HepG2 (cell line): Measurements from ENCODE around the gene TBC1D22A. TPM values are rescaled to one million over a fixed set of nuclear protein-coding genes. Genes with fewer than 3 reads are reported as not detected.

ENCODE experiments used
- ATAC-seq: fragments of 200-7000 bp; cut with Tn5 transposase; 3 replicates; pipeline ENCODE4 v1.9.1; 2020; ENCODE audit warnings: mild to moderate bottlenecking, moderate library complexity
- BruUV-seq: library from RNA; stranded (reverse); fragments of 400-500 nt; replicated peaks from 2 replicates; lab custom pipeline; 2021; lab: Mats Ljungman, UMichigan
- CTCF ChIA-PET: fragments of 300-600 bp; formaldehyde crosslinking; extraction: SDS; loops from one replicate; lab custom pipeline; 2021; ENCODE audit warnings: low total read pairs, inconsistent platforms, low intra/inter-chr PET ratio; lab: Yijun Ruan, JAX
- POLR2A ChIA-PET: fragments of 350-600 bp; sonication (Branson Sonifier 250); formaldehyde crosslinking; loops from one replicate; lab custom pipeline; 2020; ENCODE audit warnings: antibody characterized with exemption, inconsistent platforms; lab: Yijun Ruan, JAX
- DNase-seq: peaks from one replicate; pipeline ENCODE4 v3.0.0-alpha.2; 2015; ENCODE audit warnings: low spot score
- FAIRE-seq: peaks from 3 replicates; lab custom pipeline; 2011; peaks lifted over from hg19 to GRCh38; lab: Jason Lieb, UNC
- H2AFZ ChIP-seq: one replicate; pipeline ENCODE4 v1.6.1; 2011; ENCODE audit warnings: low read length, inconsistent platforms
- H3K27ac ChIP-seq: fragments of 300-600 bp; 3 replicates; pipeline ENCODE4 v1.8.0; 2011; ENCODE audit warnings: mixed run types, mild to moderate bottlenecking, mixed read lengths, low read length, inconsistent platforms; ENCODE audit not compliant: insufficient read depth; ENCODE audit errors: extremely low read length
- H3K27me3 ChIP-seq, 2 experiments: fragments of 200-600 bp in 1 of 2; 2 replicates in 1 of 2; 3 replicates in 1 of 2; pipeline versions ENCODE4 v1.6.0 to v1.8.0; 2011; ENCODE audit warnings: low read length in 2 of 2, mild to moderate bottlenecking in 2 of 2, moderate library complexity in 2 of 2, inconsistent platforms in 1 of 2; ENCODE audit not compliant: insufficient read depth in 2 of 2, control insufficient read depth in 1 of 2
- H3K36me3 ChIP-seq, 2 experiments: fragments of 200-600 bp in 1 of 2; replicated peaks in 1 of 2; 2 replicates in 1 of 2; 3 replicates in 1 of 2; pipeline versions ENCODE4 v1.5.1 to v1.8.0; 2011; ENCODE audit warnings: low read length in 2 of 2, inconsistent platforms in 1 of 2; ENCODE audit not compliant: insufficient read depth in 2 of 2, control insufficient read depth in 1 of 2
- H3K4me1 ChIP-seq: 2 replicates; pipeline ENCODE4 v1.5.1; 2012; ENCODE audit warnings: low read length, inconsistent platforms; ENCODE audit not compliant: insufficient read depth
- H3K4me2 ChIP-seq: 2 replicates; pipeline ENCODE4 v1.6.0; 2011; ENCODE audit warnings: low read depth, low read length, inconsistent platforms
- H3K4me3 ChIP-seq, 3 experiments: fragments of 200-600 bp in 1 of 3; sonication (generic), shearing (Covaris generic) in 1 of 3; replicated peaks in 1 of 3; 2 replicates each; pipeline ENCODE4 v1.5.1; 2011 to 2016; ENCODE audit warnings: low read length in 3 of 3, inconsistent platforms in 2 of 3, low read depth in 2 of 3, mild to moderate bottlenecking in 2 of 3, control low read depth in 1 of 3, mixed read lengths in 1 of 3; ENCODE audit not compliant: insufficient read depth in 1 of 3
- H3K79me2 ChIP-seq: one replicate; pipeline ENCODE4 v1.6.1; 2011; ENCODE audit warnings: low read length, inconsistent platforms; ENCODE audit not compliant: insufficient read depth
- H3K9ac ChIP-seq: 2 replicates; pipeline ENCODE4 v1.6.0; 2011; ENCODE audit warnings: mild to moderate bottlenecking, low read depth, low read length, inconsistent platforms; ENCODE audit not compliant: insufficient read depth
- H3K9me3 ChIP-seq: 2 replicates; pipeline ENCODE4 v1.5.1; 2012; ENCODE audit warnings: mild to moderate bottlenecking, low read length
- H4K20me1 ChIP-seq: 2 replicates; pipeline ENCODE4 v1.6.0; 2011; ENCODE audit warnings: inconsistent platforms, mild to moderate bottlenecking, low read length, moderate library complexity; ENCODE audit not compliant: insufficient read depth
- ETS1 ChIP-seq: sonication (generic); formaldehyde crosslinking; IDR thresholded peaks from 2 replicates; pipeline ENCODE4 v1.4.0; 2020; ENCODE audit warnings: missing genetic modification reagents
- NBN ChIP-seq: fragments of 450-650 bp; conservative IDR thresholded peaks from 2 replicates; pipeline ENCODE4 v1.6.1; 2017
- SNRNP70 ChIP-seq: fragments of 200-400 bp; formaldehyde crosslinking; IDR thresholded peaks from 2 replicates; pipeline ENCODE4 v1.6.1; 2017; ENCODE audit warnings: mild to moderate bottlenecking, low read depth, low read length, moderate library complexity
- ZBTB3 ChIP-seq: sonication (generic); formaldehyde crosslinking; IDR thresholded peaks from 2 replicates; pipeline ENCODE4 v1.4.0; 2020; ENCODE audit warnings: low read depth, mild to moderate bottlenecking, moderate library complexity, missing genetic modification reagents, borderline replicate concordance
- ZNF230 ChIP-seq: sonication (generic); formaldehyde crosslinking; IDR thresholded peaks from 2 replicates; pipeline ENCODE4 v1.4.0; 2020; ENCODE audit warnings: mild to moderate bottlenecking, missing genetic modification reagents
- ZNF460 ChIP-seq: sonication (generic); formaldehyde crosslinking; IDR thresholded peaks from 2 replicates; pipeline ENCODE4 v1.5.1; 2020; ENCODE audit warnings: missing genetic modification reagents, mild to moderate bottlenecking, borderline replicate concordance
- ZNF674 ChIP-seq: sonication (generic); formaldehyde crosslinking; IDR thresholded peaks from 2 replicates; pipeline ENCODE4 v1.5.0; 2020; ENCODE audit warnings: low read depth, mild to moderate bottlenecking, missing genetic modification reagents
- WGBS: methylation state at CpG from one replicate; pipeline ENCODE4 v1.1.6; 2017; ENCODE audit warnings: low lambda C conversion rate; 5-methylcytosine and 5-hydroxymethylcytosine counted together
- in situ Hi-C: cut with HindIII; loops from 2 replicates; pipeline ENCODE4 v1.10.0; 2017; ENCODE audit warnings: low pct_unique_long_range_greater_than_20kb; ENCODE audit not compliant: extremely low pct_ligation_motif_present
- intact Hi-C: fragments of 100-400 bp; cut with micrococcal nuclease; formaldehyde crosslinking; loops from one replicate; pipeline ENCODE4 v1.10.0; 2022; ENCODE audit not compliant: unreplicated experiment
- polyA plus RNA-seq, 8 experiments: library from polyadenylated mRNA; depleted of rRNA in 3 of 8; stranded (reverse) in 7 of 8; unstranded in 1 of 8; fragments of >200 nt; fragmentation: Illumina TruSeq in 4 of 8; extraction: Trizol in 4 of 8; gene quantifications; 2 replicates each; pipeline versions ENCODE4 v1.2.1 to v1.2.3, GENCODE V29; 2011 to 2016; ENCODE audit warnings: low read depth in 4 of 8, missing spikeins in 1 of 8, mixed read lengths in 1 of 8; ENCODE audit not compliant: insufficient read depth in 1 of 8
- total RNA-seq, 5 experiments: library from RNA; depleted of rRNA; stranded (reverse); fragments of >200 nt; fragmentation: Illumina TruSeq; extraction: Trizol; gene quantifications; 2 replicates each; pipeline ENCODE4 v1.2.3, GENCODE V29; 2016; ENCODE audit warnings: low read depth in 1 of 5
- TF ChIP-seq, protein P1 (sequence below): sonication (generic); formaldehyde crosslinking; IDR thresholded peaks from 2 replicates; pipeline ENCODE4 v1.4.0; 2020; ENCODE audit warnings: mild to moderate bottlenecking, missing genetic modification reagents
- TF ChIP-seq, protein P2 (sequence below): sonication (generic); formaldehyde crosslinking; IDR thresholded peaks from 2 replicates; pipeline ENCODE4 v1.9.0; 2021; ENCODE audit warnings: missing genetic modification reagents, borderline replicate concordance
- TF ChIP-seq, protein P3 (sequence below): sonication (generic); formaldehyde crosslinking; IDR thresholded peaks from 2 replicates; pipeline ENCODE4 v1.8.0; 2022; ENCODE audit warnings: missing genetic modification reagents, mild to moderate bottlenecking, moderate library complexity, borderline replicate concordance
- TF ChIP-seq, protein P4 (sequence below): sonication (generic); formaldehyde crosslinking; IDR thresholded peaks from 2 replicates; pipeline ENCODE4 v1.9.0; 2021; ENCODE audit warnings: missing genetic modification reagents, borderline replicate concordance

Gene TBC1D22A
- total and polyA plus RNA-seq, 2 of the 13 experiments (the other 11 are each of a cell fraction or from before 2014, with no cell fraction given), result 17.3 to 18.0 TPM

- DNase-seq (no peak), FAIRE-seq (no peak), ATAC-seq (no peak)
- Histone ChIP-seq H3K4me2 (no peak overlapping the region), H3K9ac (no peak overlapping the region), H3K27me3 (no peaks in the 10 kb centered on the region), H4K20me1 (no peaks in the 10 kb centered on the region; the same call in 1 of the 2 replicates), H3K9me3 (no peaks in the 10 kb centered on the region), H3K27ac (no peak overlapping the region), H2AFZ (no peak overlapping the region), H3K4me3 (no peak overlapping the region), H3K79me2 (no peaks in the 10 kb centered on the region), H3K4me1 (peaks cover 20% of the 10 kb centered on the region), H3K36me3 (peaks cover 0 to 2% of the 10 kb centered on the region in 2 experiments; a peak in 2 of 5 replicates)
- no TSS peak for BruUV-seq
- TF ChIP-seq, protein P1, sequence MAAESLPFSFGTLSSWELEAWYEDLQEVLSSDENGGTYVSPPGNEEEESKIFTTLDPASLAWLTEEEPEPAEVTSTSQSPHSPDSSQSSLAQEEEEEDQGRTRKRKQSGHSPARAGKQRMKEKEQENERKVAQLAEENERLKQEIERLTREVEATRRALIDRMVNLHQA (CRISPR knock-in tag), result no peak
- no peak for TF ChIP-seq ZNF460 (CRISPR knock-in tag)
- TF ChIP-seq, protein P2, sequence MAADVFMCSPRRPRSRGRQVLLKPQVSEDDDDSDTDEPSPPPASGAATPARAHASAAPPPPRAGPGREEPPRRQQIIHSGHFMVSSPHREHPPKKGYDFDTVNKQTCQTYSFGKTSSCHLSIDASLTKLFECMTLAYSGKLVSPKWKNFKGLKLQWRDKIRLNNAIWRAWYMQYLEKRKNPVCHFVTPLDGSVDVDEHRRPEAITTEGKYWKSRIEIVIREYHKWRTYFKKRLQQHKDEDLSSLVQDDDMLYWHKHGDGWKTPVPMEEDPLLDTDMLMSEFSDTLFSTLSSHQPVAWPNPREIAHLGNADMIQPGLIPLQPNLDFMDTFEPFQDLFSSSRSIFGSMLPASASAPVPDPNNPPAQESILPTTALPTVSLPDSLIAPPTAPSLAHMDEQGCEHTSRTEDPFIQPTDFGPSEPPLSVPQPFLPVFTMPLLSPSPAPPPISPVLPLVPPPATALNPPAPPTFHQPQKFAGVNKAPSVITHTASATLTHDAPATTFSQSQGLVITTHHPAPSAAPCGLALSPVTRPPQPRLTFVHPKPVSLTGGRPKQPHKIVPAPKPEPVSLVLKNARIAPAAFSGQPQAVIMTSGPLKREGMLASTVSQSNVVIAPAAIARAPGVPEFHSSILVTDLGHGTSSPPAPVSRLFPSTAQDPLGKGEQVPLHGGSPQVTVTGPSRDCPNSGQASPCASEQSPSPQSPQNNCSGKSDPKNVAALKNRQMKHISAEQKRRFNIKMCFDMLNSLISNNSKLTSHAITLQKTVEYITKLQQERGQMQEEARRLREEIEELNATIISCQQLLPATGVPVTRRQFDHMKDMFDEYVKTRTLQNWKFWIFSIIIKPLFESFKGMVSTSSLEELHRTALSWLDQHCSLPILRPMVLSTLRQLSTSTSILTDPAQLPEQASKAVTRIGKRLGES (CRISPR knock-in tag), result no peak
- TF ChIP-seq ETS1, result no peak
- TF ChIP-seq, protein P3, sequence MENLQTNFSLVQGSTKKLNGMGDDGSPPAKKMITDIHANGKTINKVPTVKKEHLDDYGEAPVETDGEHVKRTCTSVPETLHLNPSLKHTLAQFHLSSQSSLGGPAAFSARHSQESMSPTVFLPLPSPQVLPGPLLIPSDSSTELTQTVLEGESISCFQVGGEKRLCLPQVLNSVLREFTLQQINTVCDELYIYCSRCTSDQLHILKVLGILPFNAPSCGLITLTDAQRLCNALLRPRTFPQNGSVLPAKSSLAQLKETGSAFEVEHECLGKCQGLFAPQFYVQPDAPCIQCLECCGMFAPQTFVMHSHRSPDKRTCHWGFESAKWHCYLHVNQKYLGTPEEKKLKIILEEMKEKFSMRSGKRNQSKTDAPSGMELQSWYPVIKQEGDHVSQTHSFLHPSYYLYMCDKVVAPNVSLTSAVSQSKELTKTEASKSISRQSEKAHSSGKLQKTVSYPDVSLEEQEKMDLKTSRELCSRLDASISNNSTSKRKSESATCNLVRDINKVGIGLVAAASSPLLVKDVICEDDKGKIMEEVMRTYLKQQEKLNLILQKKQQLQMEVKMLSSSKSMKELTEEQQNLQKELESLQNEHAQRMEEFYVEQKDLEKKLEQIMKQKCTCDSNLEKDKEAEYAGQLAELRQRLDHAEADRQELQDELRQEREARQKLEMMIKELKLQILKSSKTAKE, result no peak
- no peak for TF ChIP-seq SNRNP70
- no peak for TF ChIP-seq ZNF230
- no peak for TF ChIP-seq ZBTB3 (CRISPR knock-in tag)
- TF ChIP-seq NBN, result no peak
- TF ChIP-seq, protein P4, sequence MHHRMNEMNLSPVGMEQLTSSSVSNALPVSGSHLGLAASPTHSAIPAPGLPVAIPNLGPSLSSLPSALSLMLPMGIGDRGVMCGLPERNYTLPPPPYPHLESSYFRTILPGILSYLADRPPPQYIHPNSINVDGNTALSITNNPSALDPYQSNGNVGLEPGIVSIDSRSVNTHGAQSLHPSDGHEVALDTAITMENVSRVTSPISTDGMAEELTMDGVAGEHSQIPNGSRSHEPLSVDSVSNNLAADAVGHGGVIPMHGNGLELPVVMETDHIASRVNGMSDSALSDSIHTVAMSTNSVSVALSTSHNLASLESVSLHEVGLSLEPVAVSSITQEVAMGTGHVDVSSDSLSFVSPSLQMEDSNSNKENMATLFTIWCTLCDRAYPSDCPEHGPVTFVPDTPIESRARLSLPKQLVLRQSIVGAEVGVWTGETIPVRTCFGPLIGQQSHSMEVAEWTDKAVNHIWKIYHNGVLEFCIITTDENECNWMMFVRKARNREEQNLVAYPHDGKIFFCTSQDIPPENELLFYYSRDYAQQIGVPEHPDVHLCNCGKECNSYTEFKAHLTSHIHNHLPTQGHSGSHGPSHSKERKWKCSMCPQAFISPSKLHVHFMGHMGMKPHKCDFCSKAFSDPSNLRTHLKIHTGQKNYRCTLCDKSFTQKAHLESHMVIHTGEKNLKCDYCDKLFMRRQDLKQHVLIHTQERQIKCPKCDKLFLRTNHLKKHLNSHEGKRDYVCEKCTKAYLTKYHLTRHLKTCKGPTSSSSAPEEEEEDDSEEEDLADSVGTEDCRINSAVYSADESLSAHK (CRISPR knock-in tag), result no peak
- no peak for TF ChIP-seq ZNF674 (CRISPR knock-in tag)
- intact Hi-C loops (no loop called here), in situ Hi-C loops (no loop called here)
- 96% methylated on average over 22 of the region's 25 CpGs for WGBS
- CTCF ChIA-PET, result no interaction called here
- POLR2A ChIA-PET, result no interaction called here
These were observed 278.2 kb downstream of the TBC1D22A start for GRCh38 chr22:47040486-47041270.
